Measurements from ENCODE around the gene CTNNA3. TPM values are rescaled to one million over a fixed set of nuclear protein-coding genes. Genes with fewer than 3 reads are reported as not detected.

CTNNA3 gene
- total and polyA plus RNA-seq, 7 donors, result 0.85 to 66.2 (median 28.1) TPM

DNA sequence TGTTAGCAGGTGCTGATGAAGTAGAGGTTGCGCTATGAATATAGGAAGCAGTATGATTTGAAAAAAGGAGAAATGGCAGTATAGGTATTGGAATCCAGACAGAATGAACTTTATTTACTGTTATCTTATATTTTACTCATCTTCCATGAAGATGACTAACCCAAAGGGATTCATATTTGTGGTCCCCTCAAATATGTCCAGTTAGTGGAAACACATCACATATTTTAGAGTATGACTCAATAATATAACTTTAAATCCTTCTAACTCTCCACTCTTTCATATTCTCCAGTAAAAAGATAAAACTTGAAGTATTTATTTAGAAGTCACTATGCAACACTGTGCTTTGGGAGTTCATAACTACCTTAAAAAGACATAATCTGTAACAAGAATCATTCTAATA lies 1056.6 kb downstream of the CTNNA3 start:
- DNase-seq (no peak), ATAC-seq (no peak)
- Histone ChIP-seq H3K36me3 (ENCODE audit: insufficient read depth in 1 of 2, low read depth in 1 of 2) (no peaks in the 10 kb centered on the region), H3K27me3 (ENCODE audit: insufficient read depth in 3 of 3, low read length in 2 of 3) (no peaks in the 10 kb centered on the region), H3K9me3 (no peaks in the 10 kb centered on the region), H3K27ac (no peak overlapping the region), H3K4me3 (no peak overlapping the region), H3K4me1 (no peaks in the 10 kb centered on the region)
- TF ChIP-seq, protein P1, sequence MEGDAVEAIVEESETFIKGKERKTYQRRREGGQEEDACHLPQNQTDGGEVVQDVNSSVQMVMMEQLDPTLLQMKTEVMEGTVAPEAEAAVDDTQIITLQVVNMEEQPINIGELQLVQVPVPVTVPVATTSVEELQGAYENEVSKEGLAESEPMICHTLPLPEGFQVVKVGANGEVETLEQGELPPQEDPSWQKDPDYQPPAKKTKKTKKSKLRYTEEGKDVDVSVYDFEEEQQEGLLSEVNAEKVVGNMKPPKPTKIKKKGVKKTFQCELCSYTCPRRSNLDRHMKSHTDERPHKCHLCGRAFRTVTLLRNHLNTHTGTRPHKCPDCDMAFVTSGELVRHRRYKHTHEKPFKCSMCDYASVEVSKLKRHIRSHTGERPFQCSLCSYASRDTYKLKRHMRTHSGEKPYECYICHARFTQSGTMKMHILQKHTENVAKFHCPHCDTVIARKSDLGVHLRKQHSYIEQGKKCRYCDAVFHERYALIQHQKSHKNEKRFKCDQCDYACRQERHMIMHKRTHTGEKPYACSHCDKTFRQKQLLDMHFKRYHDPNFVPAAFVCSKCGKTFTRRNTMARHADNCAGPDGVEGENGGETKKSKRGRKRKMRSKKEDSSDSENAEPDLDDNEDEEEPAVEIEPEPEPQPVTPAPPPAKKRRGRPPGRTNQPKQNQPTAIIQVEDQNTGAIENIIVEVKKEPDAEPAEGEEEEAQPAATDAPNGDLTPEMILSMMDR (IDR thresholded peaks at IDR 0.05), result no peak
- intact Hi-C loops (cut with DNase I), result loop anchor here in 1 of 2 donors (10.0 kb wide), 1 partner anchor 195 kb away; no protein-coding TSS in a partner anchor
- 61 to 98% (median 62%) methylated on average over 1 of the region's 1 CpG for WGBS, 3 donors

DNA sequence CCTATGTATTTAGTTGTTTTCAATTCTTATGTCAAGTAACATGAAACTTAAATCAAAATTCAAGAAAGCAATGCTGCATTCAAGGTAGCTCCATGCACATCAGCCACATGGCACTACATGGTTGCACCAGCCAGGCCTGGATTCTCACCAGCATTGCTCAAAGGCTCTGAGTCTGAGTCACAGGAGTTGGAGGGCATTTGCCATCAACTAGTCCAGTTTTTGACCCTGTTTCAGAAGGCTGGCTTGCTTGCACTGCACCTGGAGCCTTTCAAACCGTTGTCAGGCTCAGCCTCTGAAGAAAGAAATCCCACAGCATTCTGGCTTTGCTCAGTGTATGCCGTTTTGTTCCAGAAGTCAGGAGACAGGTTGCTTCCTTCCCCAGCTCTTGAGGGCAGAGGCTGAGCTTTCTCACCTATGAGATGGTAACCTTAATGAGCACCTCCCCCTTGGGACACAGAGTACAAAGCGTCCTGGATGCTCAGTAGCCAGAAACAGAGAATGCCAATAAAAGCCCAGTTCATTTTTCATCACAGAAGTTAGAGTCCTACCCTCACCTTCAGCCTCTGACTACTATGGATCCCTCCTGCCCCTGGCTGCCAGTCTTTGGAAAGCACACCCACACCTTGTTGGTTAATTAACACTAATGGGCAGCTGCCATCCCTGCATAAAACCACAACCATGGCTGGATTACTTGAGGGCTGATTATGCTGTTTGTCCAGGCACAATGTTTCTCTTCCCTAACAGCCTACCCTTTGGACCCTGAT lies 1058.5 kb downstream of the CTNNA3 start:
- no peaks in the 10 kb centered on the region for H3K36me3 ChIP-seq (ENCODE audit: insufficient read depth in 1 of 2, low read depth in 1 of 2)
- DNase-seq, result peak; percentile 14 to 50
- H3K27ac ChIP-seq, result no peak overlapping the region
- peak; percentile 84 to 93 (median 88) for ATAC-seq
- H3K9me3 ChIP-seq, result no peaks in the 10 kb centered on the region
- no peaks in the 10 kb centered on the region for H3K27me3 ChIP-seq (ENCODE audit: insufficient read depth in 3 of 3, low read length in 2 of 3)
- TF ChIP-seq, protein P1 (IDR thresholded peaks at IDR 0.05), result no peak
- intact Hi-C loops (cut with DNase I), result loop anchor here in 1 of 2 donors (10.0 kb wide), 1 partner anchor 197 kb away; no protein-coding TSS in a partner anchor
- WGBS, 3 donors, result 18 to 27% (median 19%) methylated on average over 3 of the region's 3 CpGs
- no peaks in the 10 kb centered on the region for H3K4me1 ChIP-seq
- no peak overlapping the region for H3K4me3 ChIP-seq

DNA sequence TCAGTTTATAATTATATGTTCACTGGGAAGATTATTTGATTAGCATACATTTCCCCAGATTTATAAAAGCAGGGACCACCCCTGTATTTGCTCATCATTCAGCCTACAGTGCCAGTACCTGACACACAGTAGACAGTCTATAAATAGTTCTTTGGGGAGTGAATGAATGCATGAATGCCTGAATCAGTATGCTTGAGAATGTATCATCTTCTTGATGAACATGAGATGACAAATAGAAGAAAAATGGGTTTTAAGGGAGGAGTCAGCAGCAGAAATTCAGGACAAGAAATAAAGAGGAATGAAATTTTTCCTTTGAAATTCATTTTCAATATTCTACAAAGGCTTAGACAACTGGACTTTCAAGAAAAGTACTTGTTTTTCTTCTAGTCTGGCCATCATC lies 1066.0 kb downstream of the CTNNA3 start:
- TF ChIP-seq, protein P1 (IDR thresholded peaks at IDR 0.05), result no peak
- no peak overlapping the region for H3K27ac ChIP-seq
- no peak for ATAC-seq
- no peak overlapping the region for H3K4me3 ChIP-seq
- no peaks in the 10 kb centered on the region for H3K9me3 ChIP-seq
- no peak for DNase-seq
- intact Hi-C loops (cut with DNase I), result loop anchor here in 1 of 2 donors (10.0 kb wide), 1 partner anchor 205 kb away; no protein-coding TSS in a partner anchor
- H3K36me3 ChIP-seq (ENCODE audit: insufficient read depth in 1 of 2, low read depth in 1 of 2), result no peaks in the 10 kb centered on the region
- H3K4me1 ChIP-seq, result no peaks in the 10 kb centered on the region
- no peaks in the 10 kb centered on the region for H3K27me3 ChIP-seq (ENCODE audit: insufficient read depth in 3 of 3, low read length in 2 of 3)

DNA sequence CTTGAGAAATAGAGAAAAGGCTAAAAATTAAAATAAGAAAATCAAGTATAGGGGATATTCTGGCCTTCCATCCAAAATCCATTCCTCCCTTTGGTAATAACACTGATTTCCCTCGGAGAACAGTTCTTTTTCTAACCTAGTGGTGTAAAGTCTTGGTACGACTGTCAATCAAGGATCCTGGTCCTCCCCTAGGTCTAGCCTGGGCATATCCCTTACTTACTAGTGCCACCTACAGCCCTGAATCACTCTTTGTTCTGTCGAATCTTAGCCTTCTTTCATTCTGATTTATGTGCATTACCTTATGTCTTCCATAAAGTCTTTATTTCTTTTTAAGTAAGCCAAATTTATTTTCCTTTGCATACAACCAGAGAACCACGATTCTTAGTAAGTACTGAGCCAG lies 1068.8 kb downstream of the CTNNA3 start:
- ATAC-seq (peak in 1 of 4 donors; percentile 64), DNase-seq (no peak)
- no peak overlapping the region for H3K27ac ChIP-seq
- H3K4me1 ChIP-seq, result no peaks in the 10 kb centered on the region
- H3K9me3 ChIP-seq, result no peaks in the 10 kb centered on the region
- WGBS, 3 donors, result 42 to 47% (median 47%) methylated on average over 4 of the region's 4 CpGs
- H3K4me3 ChIP-seq, result no peak overlapping the region
- TF ChIP-seq, protein P1 (IDR thresholded peaks at IDR 0.05), result no peak
- intact Hi-C loops (cut with DNase I), result no loop called here
- no peaks in the 10 kb centered on the region for H3K27me3 ChIP-seq (ENCODE audit: insufficient read depth in 3 of 3, low read length in 2 of 3)
- no peaks in the 10 kb centered on the region for H3K36me3 ChIP-seq (ENCODE audit: insufficient read depth in 1 of 2, low read depth in 1 of 2)

Data from psoas muscle (tissue), 8 donors.